Panc1 (cell line): ENCODE data around the gene OLFML3.

Experiments
- CTCF ChIP-seq: fragments of 450-650 bp; IDR thresholded peaks from 2 replicates; pipeline ENCODE4 v1.5.1; 2017; ENCODE audit warnings: mild to moderate bottlenecking
- POLR2AphosphoS5 ChIP-seq: IDR thresholded peaks from 2 replicates; pipeline ENCODE4 v1.6.1; 2012; ENCODE audit warnings: mild to moderate bottlenecking, low read depth, low read length, moderate library complexity
- REST ChIP-seq, 2 experiments: IDR thresholded peaks; 2 replicates each; pipeline ENCODE4 v1.6.1; 2011 to 2012; ENCODE audit warnings: low read depth in 2 of 2, control low read depth in 1 of 2, low read length in 1 of 2, mild to moderate bottlenecking in 1 of 2, moderate library complexity in 1 of 2; ENCODE audit not compliant: insufficient read depth in 1 of 2
- SIN3A ChIP-seq: IDR thresholded peaks from 2 replicates; pipeline ENCODE4 v1.6.1; 2012; ENCODE audit warnings: low read depth, mild to moderate bottlenecking, low read length, moderate library complexity, borderline replicate concordance; ENCODE audit not compliant: insufficient read depth
- TCF7L2 ChIP-seq: IDR thresholded peaks from 2 replicates; pipeline ENCODE4 v1.6.1; 2011; ENCODE audit warnings: mild to moderate bottlenecking, low read depth, low read length, inconsistent platforms

- TF ChIP-seq CTCF, result peak; percentile 38
- TF ChIP-seq SIN3A, result no peak
- TF ChIP-seq POLR2AphosphoS5, result no peak
- no peak for TF ChIP-seq TCF7L2
- TF ChIP-seq REST (IDR thresholded peaks at IDR 0.05; ENCODE audit: insufficient read depth in 1 of 2, low read depth in 2 of 2, low read length in 1 of 2), result no peak
These were observed 2.5 kb upstream of the OLFML3 start for GRCh38 chr1:113976609-113977278.
